ENCODE measurements around the gene GABBR2.

DNA sequence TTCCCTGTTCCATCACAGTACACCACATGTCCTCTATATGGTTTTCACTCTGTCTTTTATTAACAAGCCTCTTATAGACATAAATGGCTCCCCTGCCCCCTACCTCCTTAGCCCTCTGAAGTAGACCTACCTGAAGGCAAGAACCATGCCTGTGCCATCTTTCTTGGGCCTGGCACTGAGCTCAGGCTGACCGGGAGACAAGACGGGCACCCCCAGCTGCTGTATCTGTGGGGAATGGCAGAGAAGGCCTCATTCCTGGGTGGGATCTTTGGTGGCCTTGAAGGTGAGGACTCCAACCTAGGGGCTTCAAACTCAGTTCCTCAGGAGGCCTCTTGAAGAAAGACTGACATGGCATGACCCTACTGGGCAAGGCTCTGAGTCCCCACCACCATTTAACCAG is 109.9 kb downstream of the GABBR2 start:
- TF ChIP-seq, protein P1, sequence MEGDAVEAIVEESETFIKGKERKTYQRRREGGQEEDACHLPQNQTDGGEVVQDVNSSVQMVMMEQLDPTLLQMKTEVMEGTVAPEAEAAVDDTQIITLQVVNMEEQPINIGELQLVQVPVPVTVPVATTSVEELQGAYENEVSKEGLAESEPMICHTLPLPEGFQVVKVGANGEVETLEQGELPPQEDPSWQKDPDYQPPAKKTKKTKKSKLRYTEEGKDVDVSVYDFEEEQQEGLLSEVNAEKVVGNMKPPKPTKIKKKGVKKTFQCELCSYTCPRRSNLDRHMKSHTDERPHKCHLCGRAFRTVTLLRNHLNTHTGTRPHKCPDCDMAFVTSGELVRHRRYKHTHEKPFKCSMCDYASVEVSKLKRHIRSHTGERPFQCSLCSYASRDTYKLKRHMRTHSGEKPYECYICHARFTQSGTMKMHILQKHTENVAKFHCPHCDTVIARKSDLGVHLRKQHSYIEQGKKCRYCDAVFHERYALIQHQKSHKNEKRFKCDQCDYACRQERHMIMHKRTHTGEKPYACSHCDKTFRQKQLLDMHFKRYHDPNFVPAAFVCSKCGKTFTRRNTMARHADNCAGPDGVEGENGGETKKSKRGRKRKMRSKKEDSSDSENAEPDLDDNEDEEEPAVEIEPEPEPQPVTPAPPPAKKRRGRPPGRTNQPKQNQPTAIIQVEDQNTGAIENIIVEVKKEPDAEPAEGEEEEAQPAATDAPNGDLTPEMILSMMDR (optimal IDR thresholded peaks at IDR 0.05 in 1 of 3, IDR thresholded peaks at IDR 0.05 in 1 of 3, conservative IDR thresholded peaks at IDR 0.05 in 1 of 3; ENCODE audit: extremely low read depth in 1 of 3, insufficient read depth in 2 of 3, low read length in 3 of 3), result no peak
- TF ChIP-seq EZH2 (IDR thresholded peaks at IDR 0.05; ENCODE audit: low read length), result no peak
